H1 (cell line): ENCODE results near the gene FSIP1. TPM values are rescaled to one million over a fixed set of nuclear protein-coding genes. Genes with fewer than 3 reads are reported as not detected.

Source experiments
- SP4 ChIP-seq: IDR thresholded peaks from 2 replicates; pipeline ENCODE4 v1.6.1; 2012; ENCODE audit warnings: low read length, inconsistent platforms
- polyA plus RNA-seq, 7 experiments: library from polyadenylated mRNA; depleted of rRNA in 3 of 7; stranded (reverse) in 5 of 7; unstranded in 2 of 7; fragments of >200 nt in 5 of 7; fragments of 200-250 nt in 2 of 7; gene quantifications; 1 replicate in 5 of 7; 2 replicates in 1 of 7; 4 replicates in 1 of 7; pipeline versions ENCODE4 v1.2.1 to v1.2.3, GENCODE V29; 2011 to 2013; ENCODE audit warnings: missing spikeins in 2 of 7, mixed read lengths in 2 of 7
- total RNA-seq: library from RNA; stranded (reverse); fragmentation: NEBNext Ultra II Directional; extraction: Animal tissue kit (Norgen Biotek cat#: 25700); gene quantifications from 2 replicates; pipeline ENCODE4 v1.2.1, GENCODE V29; 2021

Gene FSIP1
- total and polyA plus RNA-seq, 2 of the 8 experiments (the other 6 are each of a cell fraction or from before 2014, with no cell fraction given) = 0.18 to 1.3 TPM

DNA sequence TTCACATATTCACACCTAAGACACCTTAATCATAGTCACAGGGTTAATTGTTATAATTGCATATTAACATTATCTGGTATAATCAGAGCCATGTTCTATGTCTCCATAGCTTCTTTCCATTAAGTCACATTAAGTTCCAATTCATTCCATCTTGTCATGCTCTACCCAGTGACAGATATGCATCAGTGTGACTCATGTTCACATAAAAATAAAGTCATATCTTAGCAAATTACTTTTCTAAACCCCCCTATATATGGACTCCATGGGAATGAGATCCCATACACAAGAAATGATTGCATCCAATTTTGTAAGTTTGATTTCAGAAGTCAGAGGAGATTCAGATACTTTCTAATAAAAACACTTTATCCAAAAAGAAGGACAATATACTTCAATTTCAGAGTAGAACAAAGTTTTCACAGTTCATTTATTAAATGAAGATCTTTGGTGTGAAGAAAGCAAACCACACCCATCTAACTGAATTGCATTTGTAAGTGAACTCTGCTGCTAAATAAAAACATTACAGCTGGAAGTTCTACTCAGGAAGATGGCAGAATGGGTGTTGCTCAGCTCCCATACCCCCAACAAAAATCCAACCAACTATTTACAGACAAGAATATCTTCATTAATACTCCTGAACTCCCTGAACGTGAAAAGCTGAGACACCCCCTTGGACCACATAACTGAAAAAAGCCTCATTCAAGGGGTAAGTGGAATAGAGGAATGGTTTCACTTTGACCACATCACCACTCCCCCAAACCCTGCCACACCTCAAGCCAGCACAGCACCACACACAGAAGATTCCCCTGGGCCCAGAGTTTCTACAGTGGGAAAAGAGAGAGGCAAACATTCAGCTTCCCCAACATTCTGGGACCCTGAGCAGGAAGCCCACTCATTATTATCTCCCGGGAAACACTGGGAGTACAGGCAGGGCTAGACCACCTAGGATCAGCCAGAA lies 174.2 kb downstream of the FSIP1 start (continued):
- TF ChIP-seq SP4 = no peak
